ENCODE measurements around the gene PLSCR3. TPM values are rescaled to one million over a fixed set of nuclear protein-coding genes. Genes with fewer than 3 reads are reported as not detected.

The PLSCR3 gene
- total RNA-seq, 1 donor from 2014 or later, result 6.6 TPM

DNA sequence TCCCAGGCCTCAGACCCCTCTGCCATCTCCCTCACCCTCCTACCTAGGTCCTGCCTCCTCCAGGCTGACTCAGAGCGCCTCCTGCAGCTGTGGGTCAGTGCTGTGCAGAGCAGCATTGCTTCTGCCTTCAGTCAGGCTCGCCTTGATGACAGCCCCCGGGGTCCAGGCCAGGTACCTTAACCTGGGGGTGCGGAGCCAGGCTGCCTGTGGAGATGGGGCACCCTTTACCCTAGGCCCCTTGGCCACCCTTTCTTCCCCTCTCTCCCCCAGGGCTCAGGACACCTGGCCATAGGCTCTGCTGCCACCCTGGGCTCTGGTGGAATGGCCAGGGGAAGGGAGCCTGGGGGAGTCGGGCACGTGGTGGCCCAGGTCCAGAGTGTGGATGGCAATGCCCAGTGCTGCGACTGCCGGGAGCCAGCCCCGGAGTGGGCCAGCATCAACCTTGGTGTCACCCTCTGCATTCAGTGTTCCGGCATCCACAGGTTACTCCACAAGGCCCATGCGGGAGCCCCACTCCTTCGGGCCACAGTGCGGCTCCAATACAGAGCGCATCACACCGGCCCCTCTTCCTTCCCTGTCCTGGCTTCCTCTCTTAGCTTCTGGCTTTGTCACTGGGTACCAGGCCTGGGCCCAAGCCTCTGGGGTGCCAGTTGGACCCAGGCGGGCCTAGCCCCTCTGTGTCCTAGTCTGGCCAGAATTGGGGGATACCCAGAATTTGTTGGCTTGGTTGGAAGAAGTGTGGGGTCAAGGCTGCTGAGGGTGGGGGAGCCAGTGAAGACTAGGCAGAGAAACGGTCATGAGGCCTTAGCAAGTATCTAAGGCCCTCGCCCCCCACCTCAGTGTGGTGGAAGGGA, 47.3 kb downstream of the PLSCR3 start:
- H2AFZ ChIP-seq (replicated peaks), result no peak overlapping the region
- TF ChIP-seq EZH2 (IDR thresholded peaks at IDR 0.05) (no peak), EZH2phosphoT487 (IDR thresholded peaks at IDR 0.05) (no peak)
- TF ChIP-seq, protein P1, sequence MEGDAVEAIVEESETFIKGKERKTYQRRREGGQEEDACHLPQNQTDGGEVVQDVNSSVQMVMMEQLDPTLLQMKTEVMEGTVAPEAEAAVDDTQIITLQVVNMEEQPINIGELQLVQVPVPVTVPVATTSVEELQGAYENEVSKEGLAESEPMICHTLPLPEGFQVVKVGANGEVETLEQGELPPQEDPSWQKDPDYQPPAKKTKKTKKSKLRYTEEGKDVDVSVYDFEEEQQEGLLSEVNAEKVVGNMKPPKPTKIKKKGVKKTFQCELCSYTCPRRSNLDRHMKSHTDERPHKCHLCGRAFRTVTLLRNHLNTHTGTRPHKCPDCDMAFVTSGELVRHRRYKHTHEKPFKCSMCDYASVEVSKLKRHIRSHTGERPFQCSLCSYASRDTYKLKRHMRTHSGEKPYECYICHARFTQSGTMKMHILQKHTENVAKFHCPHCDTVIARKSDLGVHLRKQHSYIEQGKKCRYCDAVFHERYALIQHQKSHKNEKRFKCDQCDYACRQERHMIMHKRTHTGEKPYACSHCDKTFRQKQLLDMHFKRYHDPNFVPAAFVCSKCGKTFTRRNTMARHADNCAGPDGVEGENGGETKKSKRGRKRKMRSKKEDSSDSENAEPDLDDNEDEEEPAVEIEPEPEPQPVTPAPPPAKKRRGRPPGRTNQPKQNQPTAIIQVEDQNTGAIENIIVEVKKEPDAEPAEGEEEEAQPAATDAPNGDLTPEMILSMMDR (IDR thresholded peaks at IDR 0.05), result no peak
- Mint-ChIP-seq H3K27ac (no peak overlapping the region), H3K27me3 (ENCODE audit: insufficient read depth, low read depth) (peaks cover 9% of the 10 kb centered on the region), H3K36me3 (no peaks in the 10 kb centered on the region), H3K4me3 (peak overlapping the region; percentile 68), H3K9me3 (no peaks in the 10 kb centered on the region), H3K4me1 (peaks cover 22% of the 10 kb centered on the region)
- H3K9ac ChIP-seq, result no peak overlapping the region
- H3K36me3 ChIP-seq, result no peaks in the 10 kb centered on the region
- H3K4me3 ChIP-seq, result no peak overlapping the region
- H3K4me1 ChIP-seq, result peaks cover 9% of the 10 kb centered on the region
- H3F3A ChIP-seq (ENCODE audit: low read depth), result peaks cover 38% of the 10 kb centered on the region
- H3K27me3 ChIP-seq, result peaks cover 8% of the 10 kb centered on the region
- H3K27ac ChIP-seq, result no peak overlapping the region
- peaks cover 7% of the 10 kb centered on the region for H4K20me1 ChIP-seq (ENCODE audit: low read depth)
- no peak overlapping the region for H3K4me2 ChIP-seq
- H3K9me3 ChIP-seq (ENCODE audit: low read depth), result no peaks in the 10 kb centered on the region
- H3K79me2 ChIP-seq (ENCODE audit: low read depth), result no peaks in the 10 kb centered on the region
- no peak for DNase-seq (ENCODE audit: low spot score)

DNA sequence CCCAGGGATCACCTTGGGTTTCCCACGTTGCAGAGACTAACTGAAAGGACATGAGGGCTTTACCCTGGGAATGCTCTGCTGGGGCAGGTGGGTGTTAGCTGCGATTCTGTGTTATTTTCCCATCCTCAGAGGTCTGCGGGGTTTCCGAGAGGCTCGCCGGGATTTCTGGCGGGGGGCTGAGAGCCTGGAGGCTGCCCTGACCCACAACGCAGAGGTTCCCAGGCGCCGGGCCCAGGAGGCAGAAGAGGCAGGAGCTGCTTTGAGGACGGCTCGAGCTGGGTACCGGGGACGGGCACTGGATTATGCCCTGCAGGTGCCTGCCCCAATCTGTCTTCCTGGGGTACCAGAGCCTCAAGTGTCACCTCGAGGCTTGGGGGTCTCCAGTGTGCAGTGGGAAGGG, 51.1 kb downstream of the PLSCR3 start:
- no peak overlapping the region for H3K27ac Mint-ChIP-seq
- H3K4me2 ChIP-seq, result no peak overlapping the region

DNA sequence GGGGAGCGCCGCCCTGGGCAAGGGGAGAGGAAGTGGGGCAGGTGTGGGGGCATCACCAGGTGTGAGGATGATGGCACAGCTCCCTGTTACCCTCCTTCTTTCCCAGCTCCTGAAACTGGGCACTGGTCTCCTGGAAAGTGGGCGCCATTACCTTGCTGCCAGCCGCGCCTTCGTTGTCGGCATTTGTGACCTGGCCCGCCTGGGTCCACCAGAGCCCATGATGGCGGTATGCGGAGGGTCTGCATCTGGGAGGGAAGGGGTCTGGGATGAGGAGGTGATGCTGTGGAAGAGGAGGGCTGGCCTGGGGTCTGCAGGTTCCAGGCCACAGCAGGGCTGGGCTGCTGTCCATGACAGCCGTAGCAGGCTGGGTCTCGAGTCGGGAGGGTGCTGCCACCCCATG, 52.5 kb downstream of the PLSCR3 start:
- H3K4me3 ChIP-seq, result no peak overlapping the region
- H3K27ac ChIP-seq, result no peak overlapping the region
- no peak overlapping the region for H3K4me2 ChIP-seq
- H3K27me3 Mint-ChIP-seq (ENCODE audit: insufficient read depth, low read depth), result peaks cover 7% of the 10 kb centered on the region
- H3K27me3 ChIP-seq, result no peaks in the 10 kb centered on the region
- H2AFZ ChIP-seq (replicated peaks), result no peak overlapping the region
- no peaks in the 10 kb centered on the region for H3K9me3 Mint-ChIP-seq
- H3K36me3 ChIP-seq, result no peaks in the 10 kb centered on the region
- no peaks in the 10 kb centered on the region for H3K79me2 ChIP-seq (ENCODE audit: low read depth)
- peaks cover 2% of the 10 kb centered on the region for H3K4me1 ChIP-seq
- TF ChIP-seq, protein P1 (IDR thresholded peaks at IDR 0.05), result no peak
- H3F3A ChIP-seq (ENCODE audit: low read depth), result peaks cover 17% of the 10 kb centered on the region
- H3K36me3 Mint-ChIP-seq, result no peaks in the 10 kb centered on the region
- peaks cover 8% of the 10 kb centered on the region for H3K4me1 Mint-ChIP-seq
- H3K4me3 Mint-ChIP-seq, result no peak overlapping the region
- H3K27ac Mint-ChIP-seq, result no peak overlapping the region
- H3K9ac ChIP-seq, result no peak overlapping the region
- H3K9me3 ChIP-seq (ENCODE audit: low read depth), result no peaks in the 10 kb centered on the region
- no peaks in the 10 kb centered on the region for H4K20me1 ChIP-seq (ENCODE audit: low read depth)
- no peak for DNase-seq (ENCODE audit: low spot score)

More for the DNA sequence above, 51.1 kb downstream of the PLSCR3 start:
- no peak overlapping the region for H3K4me3 ChIP-seq
- Mint-ChIP-seq H3K9me3 (no peaks in the 10 kb centered on the region), H3K36me3 (no peaks in the 10 kb centered on the region), H3K4me3 (no peak overlapping the region), H3K27me3 (ENCODE audit: insufficient read depth, low read depth) (peaks cover 7% of the 10 kb centered on the region), H3K4me1 (peaks cover 3% of the 10 kb centered on the region)
- H3F3A ChIP-seq (ENCODE audit: low read depth), result peaks cover 5% of the 10 kb centered on the region
- no peak overlapping the region for H3K9ac ChIP-seq
- H3K36me3 ChIP-seq, result no peaks in the 10 kb centered on the region
- H4K20me1 ChIP-seq (ENCODE audit: low read depth), result no peaks in the 10 kb centered on the region
- no peaks in the 10 kb centered on the region for H3K27me3 ChIP-seq
- no peaks in the 10 kb centered on the region for H3K79me2 ChIP-seq (ENCODE audit: low read depth)
- no peak for DNase-seq (ENCODE audit: low spot score)
- H2AFZ ChIP-seq (replicated peaks), result no peak overlapping the region
- TF ChIP-seq, protein P1 (IDR thresholded peaks at IDR 0.05), result no peak
- no peak for TF ChIP-seq EZH2phosphoT487 (IDR thresholded peaks at IDR 0.05)
- TF ChIP-seq EZH2 (IDR thresholded peaks at IDR 0.05), result no peak
- H3K4me1 ChIP-seq, result no peaks in the 10 kb centered on the region
- no peak overlapping the region for H3K27ac ChIP-seq
- H3K9me3 ChIP-seq (ENCODE audit: low read depth), result no peaks in the 10 kb centered on the region

Data from neural progenitor cell (in vitro differentiated cells).